HG03066 (cell line): ENCODE data around the gene HOXB3.
A peak's percentile ranks its signal among the peaks of the same experiment; 100 is the strongest.
"Not testable (repeated sequence)": the region's sequence is repeated elsewhere in the genome, so short reads cannot be mapped to it uniquely, and the experiment has no call there.

Experiments used
- ATAC-seq: cut with Tn5 transposase; IDR thresholded peaks from one replicate; pipeline ENCODE4 v1.9.1; 2021; ENCODE audit warnings: low read depth; ENCODE audit not compliant: unreplicated experiment

Gene HOXB3

GRCh38 chr17:48548523-48549280 is 41.3 kb downstream of the HOXB3 start:
- ATAC-seq = no peak

- no peak for ATAC-seq
These were observed 42.1 kb downstream of the HOXB3 start for GRCh38 chr17:48547808-48548522.

GRCh38 chr17:48546924-48547807 is 42.9 kb downstream of the HOXB3 start:
- no peak for ATAC-seq

- ATAC-seq = no peak
These were observed 43.7 kb downstream of the HOXB3 start for GRCh38 chr17:48546137-48546923.

- ATAC-seq = no peak
These were observed 44.5 kb downstream of the HOXB3 start for GRCh38 chr17:48545539-48545938.

GRCh38 chr17:48545022-48545375 is 45.0 kb downstream of the HOXB3 start, which contains the start of gene HOXB2:
Gene HOXB2, minus strand, starts transcription at chr17:48545109. Its CDS starts 198 bp downstream, at chr17:48544911.
- no peak for ATAC-seq

GRCh38 chr17:48544349-48545021 is 45.6 kb downstream of the HOXB3 start:
- ATAC-seq = no peak

- no peak for ATAC-seq
These were observed 46.1 kb downstream of the HOXB3 start for GRCh38 chr17:48543854-48544348.

- ATAC-seq = peak; percentile 58
These were observed 46.8 kb downstream of the HOXB3 start for GRCh38 chr17:48543107-48543853.

- no peak for ATAC-seq
These were observed 47.3 kb downstream of the HOXB3 start for GRCh38 chr17:48542698-48543106.

- no peak for ATAC-seq
These were observed 47.9 kb downstream of the HOXB3 start for GRCh38 chr17:48542114-48542656.

GRCh38 chr17:48541577-48542113 is 48.4 kb downstream of the HOXB3 start:
- ATAC-seq = no peak

GRCh38 chr17:48541036-48541576 is 48.9 kb downstream of the HOXB3 start:
- no peak for ATAC-seq

- no peak for ATAC-seq
These were observed 49.8 kb downstream of the HOXB3 start for GRCh38 chr17:48540213-48540612.

- no peak for ATAC-seq
These were observed 50.9 kb downstream of the HOXB3 start for GRCh38 chr17:48539177-48539576.

- no peak for ATAC-seq
These were observed 52.7 kb downstream of the HOXB3 start for GRCh38 chr17:48537316-48537715.

GRCh38 chr17:48535793-48536559 is 54.1 kb downstream of the HOXB3 start:
- ATAC-seq = not testable (repeated sequence)
